Sciatic nerve (tissue), 2 donors: Measurements from ENCODE around the gene DOK6. TPM values are rescaled to one million over a fixed set of nuclear protein-coding genes. Genes with fewer than 3 reads are reported as not detected.

ENCODE experiments used
- ATAC-seq: fragments of 200-7000 bp; cut with Tn5 transposase; one replicate; pipeline ENCODE4 v1.9.1; 2020; ENCODE audit warnings: mild to moderate bottlenecking, moderate library complexity
- DNase-seq: peaks from one replicate; pipeline ENCODE4 v3.0.0-alpha.2; 2020; ENCODE audit warnings: low spot score
- intact Hi-C: fragments of 100-400 bp; cut with DNase I; formaldehyde crosslinking; loops from one replicate; pipeline ENCODE4 v1.14.2; 2022
- total RNA-seq: library from RNA; stranded (reverse); fragmentation: NEBNext Ultra II Directional; extraction: Animal tissue kit (Norgen Biotek cat#: 25700); gene quantifications from one replicate; pipeline ENCODE4 v1.2.1, GENCODE V29; 2021
- donor health status: DM: no; HTN: no; CAD: no.
- donor health status: DM: no; HTN: no; CAD: no.

Gene DOK6
- total RNA-seq, 1 donor from 2014 or later, result 14.1 TPM

DNA sequence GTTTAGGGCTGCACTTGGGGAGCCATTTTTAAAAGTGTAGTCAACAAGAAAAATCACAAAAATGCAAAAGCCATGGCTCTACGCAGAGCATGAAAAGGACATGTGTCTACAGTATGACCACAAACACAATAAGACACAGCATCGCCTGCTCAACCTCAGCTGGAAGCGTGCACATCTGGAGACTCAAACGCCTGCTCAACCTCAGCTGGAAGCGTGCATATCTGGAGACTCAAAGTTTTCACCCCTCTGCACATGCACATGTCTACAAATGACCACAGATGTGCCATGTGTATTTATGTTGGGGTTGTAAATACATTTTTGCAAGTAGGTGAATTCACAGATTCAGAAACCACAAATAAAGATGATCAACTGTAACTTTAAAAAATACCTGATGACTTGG is 196.9 kb downstream of the DOK6 start:
- no peak for DNase-seq
- no peak for ATAC-seq
- intact Hi-C loops, result no loop called here

DNA sequence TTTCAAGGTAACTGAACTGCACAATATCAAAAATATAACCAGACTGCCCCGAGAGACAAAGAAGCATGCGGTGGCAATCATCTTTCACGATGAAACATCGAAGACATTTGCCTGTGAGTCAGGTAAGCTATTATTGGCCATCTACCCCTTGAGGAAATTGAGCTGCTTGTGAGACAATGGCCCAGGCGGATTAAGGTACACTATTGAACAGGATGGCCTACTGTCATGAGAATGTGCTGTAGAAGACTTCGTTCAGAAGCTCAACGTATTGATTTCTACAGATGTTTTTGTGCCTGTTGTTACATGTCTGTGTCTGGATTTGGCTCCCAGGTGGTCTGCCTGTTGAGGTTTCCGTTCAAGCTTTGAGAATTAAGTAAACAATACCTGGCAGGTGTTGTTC is 198.7 kb downstream of the DOK6 start:
- intact Hi-C loops, result no loop called here
- ATAC-seq (no peak), DNase-seq (no peak)

DNA sequence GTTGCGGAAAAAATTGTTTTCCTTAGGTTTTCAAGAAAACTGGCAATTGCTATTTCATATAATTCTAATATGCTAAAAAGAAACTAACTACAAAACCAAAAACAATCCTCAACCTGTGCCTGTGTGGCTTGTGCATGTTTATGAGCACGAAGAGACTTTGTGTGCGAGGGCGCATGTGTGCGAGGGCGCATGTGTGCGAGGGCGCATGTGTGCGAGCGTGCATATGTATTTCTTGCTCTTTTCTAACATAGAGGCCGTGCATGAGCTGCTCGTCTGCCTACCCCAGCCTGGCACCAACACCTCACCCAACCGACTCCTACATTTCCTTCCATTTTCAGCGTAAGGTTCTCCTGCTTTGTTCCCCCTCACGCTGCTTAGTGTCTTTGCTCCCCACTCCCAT is 211.6 kb downstream of the DOK6 start:
- DNase-seq, result no peak
- no peak for ATAC-seq
- intact Hi-C loops, result no loop called here

DNA sequence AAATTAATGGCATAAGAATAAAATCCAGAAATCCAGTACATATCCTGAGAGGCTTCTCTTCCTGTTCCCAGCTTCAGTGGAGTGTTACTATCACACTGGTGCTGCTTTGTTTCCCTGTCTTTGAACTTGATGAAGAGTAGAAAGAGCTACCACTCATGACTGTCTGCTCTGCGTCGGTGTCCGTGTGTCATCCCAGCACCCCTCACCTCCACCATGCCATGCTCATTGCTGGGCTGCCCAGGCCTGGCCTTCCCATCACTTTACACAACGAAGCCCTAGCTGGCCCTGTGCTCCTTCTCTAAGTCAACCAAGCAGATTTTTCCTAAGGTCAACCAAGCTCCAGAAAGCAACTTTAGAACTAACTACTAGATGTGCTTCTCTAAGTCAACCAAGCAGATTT is 215.4 kb downstream of the DOK6 start:
- DNase-seq, result no peak
- intact Hi-C loops, result no loop called here
- ATAC-seq, result no peak

DNA sequence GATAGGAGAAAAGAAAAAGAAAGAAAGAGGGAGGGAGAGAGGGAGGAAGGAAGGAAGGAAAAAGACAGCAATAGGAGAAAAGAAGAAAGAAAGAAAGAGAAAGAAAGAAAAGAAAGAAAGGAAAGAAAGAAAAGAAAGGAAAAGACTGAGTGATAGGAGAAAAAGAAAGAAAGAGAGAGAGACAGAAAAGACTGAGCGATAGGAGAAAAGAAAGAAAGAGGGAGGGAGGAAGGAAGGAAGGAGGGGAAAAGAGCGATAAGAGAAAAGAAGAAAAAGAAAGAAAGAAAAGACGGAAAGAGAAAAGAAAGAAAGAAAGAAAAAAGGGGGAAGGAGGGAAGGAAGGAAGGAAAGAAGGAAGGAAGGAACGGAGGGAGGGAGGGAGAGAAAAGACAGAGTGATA is 216.7 kb downstream of the DOK6 start:
- ATAC-seq (no peak), DNase-seq (no peak)
- intact Hi-C loops, result no loop called here

DNA sequence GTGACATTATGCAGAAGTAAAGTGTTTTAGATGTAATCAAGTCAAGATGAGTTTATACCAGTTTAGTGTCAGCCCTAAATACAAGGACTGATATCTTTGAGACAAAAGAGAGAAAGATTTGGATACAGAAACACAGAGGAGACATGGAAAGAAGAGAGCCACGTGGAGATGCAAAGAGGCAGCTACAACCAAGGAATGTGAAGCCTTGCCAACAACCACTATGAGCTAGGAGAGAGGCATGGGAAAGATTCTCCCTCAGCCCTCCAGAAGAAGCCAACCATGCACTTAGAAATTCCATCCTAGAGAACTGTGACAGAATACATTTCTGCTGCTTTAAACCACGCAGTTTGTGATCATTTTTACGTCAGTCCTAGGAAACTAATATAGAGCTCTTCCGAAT is 217.2 kb downstream of the DOK6 start:
- no peak for ATAC-seq
- DNase-seq, result no peak
- intact Hi-C loops, result no loop called here

DNA sequence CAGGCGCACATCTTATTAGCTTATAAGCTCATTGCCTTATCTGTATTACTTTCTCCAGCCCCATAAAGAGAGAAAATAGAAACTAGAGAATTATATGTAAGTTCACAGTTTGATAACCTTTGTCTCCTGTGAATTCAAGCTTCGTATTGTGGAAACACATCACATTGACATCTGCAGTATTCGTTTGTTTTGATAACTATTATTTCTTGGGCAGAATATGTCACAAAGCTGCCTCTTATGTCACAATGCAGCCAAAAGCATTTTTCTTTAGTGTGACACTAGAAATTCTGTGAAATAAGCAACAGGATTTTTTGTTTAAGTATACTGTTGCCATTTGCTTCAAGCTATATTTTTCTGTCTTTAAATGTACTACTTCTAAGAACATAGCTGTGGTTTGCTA is 221.5 kb downstream of the DOK6 start:
- intact Hi-C loops, result no loop called here
- DNase-seq (no peak), ATAC-seq (no peak)

DNA sequence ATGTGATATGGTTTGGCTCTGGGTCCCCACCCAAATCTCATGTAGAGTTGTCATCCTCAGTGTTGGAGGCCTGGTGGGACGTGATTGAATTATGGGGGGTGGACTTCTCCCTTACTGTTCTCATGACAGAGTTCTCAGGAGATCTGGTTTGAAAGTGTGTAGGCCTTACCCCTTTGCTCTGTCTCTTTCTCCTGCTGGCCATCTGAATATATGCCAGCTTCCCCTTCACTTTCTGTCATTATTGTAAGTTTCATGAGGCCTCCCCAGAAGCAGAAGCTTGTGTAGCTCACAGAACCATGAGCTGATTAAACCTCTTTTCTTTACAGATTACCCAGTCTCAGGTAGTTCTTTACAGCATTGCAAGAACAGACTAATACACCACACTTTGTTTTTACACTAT is 222.3 kb downstream of the DOK6 start:
- intact Hi-C loops, result no loop called here
- DNase-seq (no peak), ATAC-seq (no peak)

DNA sequence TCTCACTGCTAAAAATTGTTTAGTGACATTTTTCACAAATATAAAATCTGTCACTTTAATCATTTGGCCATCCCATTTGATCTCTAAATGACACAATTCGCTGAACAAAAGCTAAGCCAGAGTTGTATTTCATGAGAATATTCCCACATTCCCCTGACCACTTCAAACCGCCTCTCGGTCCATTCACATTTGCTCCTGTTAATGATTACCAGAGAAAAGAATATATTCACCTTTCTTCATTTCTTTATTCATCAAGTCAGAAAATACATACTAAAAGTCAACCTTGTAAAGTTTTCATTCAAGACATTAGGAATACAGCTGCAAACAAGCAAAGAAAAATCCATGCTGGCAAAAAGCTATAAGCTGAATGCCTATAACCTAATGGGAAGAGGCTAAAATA is 225.5 kb downstream of the DOK6 start:
- intact Hi-C loops, result no loop called here
- no peak for DNase-seq
- no peak for ATAC-seq

DNA sequence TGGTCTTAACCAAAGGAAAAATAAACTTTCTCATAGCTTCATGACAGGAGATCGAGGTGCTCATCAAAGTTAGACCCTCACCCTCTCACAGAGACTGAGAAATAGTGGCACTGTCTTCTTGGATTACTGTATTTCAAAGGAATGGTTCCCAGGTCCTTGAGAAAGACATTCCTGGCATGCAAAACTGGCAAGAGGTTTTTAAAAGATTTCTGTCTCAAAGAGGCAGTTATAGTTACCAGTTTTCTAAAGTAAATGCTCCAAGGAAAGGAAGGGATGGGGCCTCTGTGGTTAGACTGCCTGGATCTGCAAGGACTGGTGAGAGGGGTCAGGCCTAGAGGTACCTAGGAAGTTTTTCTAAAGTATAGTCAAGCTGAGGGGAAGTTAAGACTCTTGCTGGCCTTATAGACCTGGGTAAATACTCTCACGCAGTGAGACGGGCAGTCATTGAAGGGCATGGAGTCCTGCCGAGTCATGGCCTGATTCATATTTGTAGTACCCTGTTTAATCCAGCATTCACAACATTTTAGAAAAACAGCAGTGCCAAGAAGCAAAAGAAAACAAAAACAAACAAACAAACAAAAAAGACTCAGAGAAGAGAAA is 226.1 kb downstream of the DOK6 start:
- DNase-seq, result no peak
- intact Hi-C loops, result no loop called here
- no peak for ATAC-seq

DNA sequence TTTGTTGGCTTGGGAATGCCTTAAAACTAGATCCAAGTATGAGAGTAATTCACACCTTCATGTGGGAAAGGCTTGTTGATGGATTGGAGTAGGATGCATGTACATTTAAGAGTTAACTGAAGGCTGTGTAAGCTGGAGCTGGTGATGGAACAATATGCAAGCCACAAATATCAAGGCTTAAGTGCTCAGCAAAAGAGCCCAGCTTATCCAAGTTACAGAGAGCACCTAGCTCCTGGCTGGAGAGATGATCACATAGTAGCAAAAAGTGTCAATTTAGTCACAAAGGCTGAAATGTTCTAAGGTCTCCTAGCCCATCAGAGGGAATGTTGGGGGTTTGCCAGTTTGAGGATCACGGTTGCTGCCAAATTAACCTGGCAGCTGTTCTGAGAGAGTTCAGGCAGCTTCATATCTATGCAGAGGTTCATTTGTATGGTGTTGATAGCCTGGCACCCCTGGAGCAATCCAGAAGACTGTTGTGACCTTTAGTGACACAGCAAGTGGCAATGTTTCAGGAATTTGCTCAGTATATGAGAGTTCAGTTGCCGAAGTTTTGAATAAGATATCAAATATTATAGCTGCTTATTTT is 228.2 kb downstream of the DOK6 start:
- DNase-seq (no peak), ATAC-seq (no peak)
- intact Hi-C loops, result no loop called here

DNA sequence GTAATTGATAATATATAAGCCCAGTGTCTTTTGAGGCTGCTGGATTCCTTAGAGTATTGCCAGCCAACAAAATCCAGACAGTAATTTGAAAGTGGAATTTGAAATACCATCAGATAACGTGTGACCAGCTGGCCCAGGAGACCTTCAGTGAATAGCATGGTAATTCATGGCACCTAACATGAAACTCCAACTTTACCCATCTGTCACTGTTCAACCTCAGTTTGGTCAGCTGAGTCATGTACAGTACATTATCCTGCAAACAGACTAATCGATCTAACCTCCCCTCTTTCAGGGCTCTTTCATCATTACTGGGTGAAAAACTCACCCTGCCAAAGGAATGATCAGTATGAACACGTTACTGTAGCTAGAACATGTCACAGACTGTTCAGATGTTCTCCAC is 230.6 kb downstream of the DOK6 start:
- DNase-seq (no peak), ATAC-seq (no peak)
- intact Hi-C loops, result no loop called here

DNA sequence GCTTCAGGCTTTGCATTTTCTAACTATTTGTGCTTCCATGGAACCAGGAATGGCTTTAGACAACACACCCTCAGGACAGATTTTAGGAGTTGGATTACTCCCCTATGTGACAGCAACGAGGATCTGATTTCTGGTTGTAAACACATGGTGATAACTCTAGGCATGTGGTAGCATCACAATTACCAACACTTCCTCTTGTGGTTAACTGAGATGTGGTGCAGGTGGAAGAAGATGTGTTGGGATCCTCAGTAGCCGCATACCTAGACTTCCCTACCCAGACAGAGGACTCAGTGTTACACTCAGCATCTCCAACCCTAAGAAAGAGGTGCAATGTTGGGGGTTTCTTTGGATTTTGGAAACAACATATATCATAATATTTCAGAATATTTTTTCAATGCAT is 234.8 kb downstream of the DOK6 start:
- ATAC-seq, result no peak
- intact Hi-C loops, result no loop called here
- no peak for DNase-seq

DNA sequence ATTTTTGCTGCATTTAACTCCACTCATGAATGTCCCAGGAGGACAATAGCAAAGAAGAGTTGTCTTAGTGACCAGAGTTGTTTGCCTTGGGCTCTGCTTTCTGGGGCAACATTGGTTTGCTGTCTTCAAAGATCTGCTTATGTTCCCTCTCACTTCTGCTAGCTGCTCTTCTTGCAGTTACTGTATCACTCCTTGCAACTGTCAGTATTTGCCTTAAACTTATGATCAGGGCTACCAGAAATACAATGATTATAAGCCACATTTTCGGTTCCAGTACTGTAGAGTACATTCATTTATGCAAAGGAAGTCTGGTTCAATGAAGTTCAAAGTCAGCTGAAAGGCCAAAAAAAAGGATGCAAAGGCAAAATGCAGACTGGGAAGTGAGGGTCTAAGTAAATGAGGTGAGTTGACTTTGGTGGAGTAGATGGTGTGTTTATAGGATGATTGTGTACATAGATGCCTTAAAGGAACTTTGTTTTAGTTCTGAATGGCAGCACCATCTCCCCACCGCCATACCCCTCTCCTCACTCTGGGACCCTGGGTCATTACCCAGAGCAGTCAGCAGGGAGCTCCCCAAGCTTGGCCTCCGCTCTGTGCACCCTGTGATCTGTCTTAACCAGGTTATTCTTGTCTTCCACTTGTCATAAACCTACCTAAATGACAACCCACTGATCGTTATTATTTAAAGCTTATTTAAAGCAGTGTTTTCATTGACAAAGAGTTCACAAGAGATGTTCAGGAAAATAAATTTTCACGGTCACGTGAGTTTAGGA is 236.0 kb downstream of the DOK6 start:
- DNase-seq, result no peak
- intact Hi-C loops, result no loop called here
- ATAC-seq, result no peak

DNA sequence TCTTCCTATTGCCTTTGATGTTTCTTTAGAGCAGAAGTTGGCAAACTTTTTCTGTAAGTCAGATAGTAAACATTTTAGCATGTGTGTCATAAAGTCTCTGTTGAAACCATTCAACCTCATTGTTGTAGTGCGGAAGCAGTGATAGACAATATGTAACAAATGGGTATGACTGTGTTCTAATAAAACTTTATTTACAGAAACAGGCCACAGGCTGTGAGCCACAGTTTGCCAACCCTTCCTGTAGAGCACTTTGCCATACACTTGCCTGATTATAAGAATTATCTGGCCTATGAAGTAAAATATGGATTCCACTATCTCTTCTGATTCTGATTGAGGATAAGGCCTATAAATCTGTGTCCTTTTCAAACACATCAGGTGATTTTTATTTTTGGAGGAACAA is 237.4 kb downstream of the DOK6 start:
- DNase-seq, result no peak
- intact Hi-C loops, result no loop called here

DNA sequence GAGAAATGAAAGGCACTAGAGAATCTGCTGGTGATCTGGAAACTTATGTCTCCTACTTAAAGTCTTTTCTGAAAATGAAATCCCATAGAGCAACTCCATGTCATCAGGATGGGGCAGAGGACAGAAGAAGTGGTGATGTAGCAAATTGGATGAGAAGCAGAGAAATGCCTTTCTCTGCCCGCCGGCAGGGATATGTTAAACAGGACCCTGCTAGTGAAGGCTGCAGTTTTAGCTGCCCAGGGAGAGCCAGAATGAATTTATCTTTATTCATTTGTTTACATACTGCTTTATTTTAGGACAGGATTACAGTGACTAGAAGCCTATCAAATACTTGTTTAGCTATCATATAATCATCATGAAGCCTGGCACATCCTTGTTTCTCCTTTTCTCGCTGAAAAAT is 247.0 kb downstream of the DOK6 start:
- DNase-seq, result no peak
- intact Hi-C loops, result no loop called here
- no peak for ATAC-seq

More for the DNA sequence above, 237.4 kb downstream of the DOK6 start:
- ATAC-seq, result no peak

DNA sequence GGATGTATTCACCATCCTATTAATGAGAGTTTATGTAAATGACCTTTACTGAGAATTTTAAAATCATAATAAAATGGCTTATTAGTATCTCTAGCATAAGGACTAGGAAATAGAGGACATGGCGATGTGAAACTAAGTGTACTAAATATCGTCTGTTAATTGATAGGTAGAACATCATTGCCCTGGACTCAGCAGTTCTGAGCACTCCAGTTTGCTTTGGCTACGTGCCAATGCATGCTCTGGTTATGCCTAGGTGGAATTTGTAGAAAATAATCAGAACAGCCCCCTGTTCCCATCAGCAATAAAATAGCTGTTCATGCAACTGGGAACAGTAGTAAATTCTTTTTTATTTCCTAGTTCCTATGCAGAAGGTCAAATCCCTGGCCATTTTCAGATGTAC is 247.8 kb downstream of the DOK6 start:
- no peak for ATAC-seq

DNA sequence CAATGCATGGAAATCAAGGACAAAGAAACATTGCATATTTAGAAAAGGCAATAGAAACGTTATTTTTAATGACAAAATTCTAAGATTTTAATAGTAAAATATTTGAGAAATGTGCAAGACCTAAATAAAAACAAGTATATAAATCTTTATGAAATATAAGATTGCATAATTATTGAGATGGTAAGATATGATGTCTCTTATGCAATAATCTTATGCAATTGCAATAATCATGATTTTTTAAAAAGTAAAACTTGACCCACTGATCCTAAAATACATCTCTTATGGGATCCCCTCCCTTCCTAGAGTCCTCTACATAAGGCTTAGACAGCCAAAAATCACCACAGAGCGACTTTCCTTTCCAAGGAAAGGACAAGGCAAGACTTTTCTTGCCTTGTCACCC is 249.0 kb downstream of the DOK6 start:
- intact Hi-C loops, result no loop called here
- no peak for DNase-seq
- ATAC-seq, result no peak

More for the DNA sequence above, 247.8 kb downstream of the DOK6 start:
- intact Hi-C loops, result no loop called here
- DNase-seq, result no peak

DNA sequence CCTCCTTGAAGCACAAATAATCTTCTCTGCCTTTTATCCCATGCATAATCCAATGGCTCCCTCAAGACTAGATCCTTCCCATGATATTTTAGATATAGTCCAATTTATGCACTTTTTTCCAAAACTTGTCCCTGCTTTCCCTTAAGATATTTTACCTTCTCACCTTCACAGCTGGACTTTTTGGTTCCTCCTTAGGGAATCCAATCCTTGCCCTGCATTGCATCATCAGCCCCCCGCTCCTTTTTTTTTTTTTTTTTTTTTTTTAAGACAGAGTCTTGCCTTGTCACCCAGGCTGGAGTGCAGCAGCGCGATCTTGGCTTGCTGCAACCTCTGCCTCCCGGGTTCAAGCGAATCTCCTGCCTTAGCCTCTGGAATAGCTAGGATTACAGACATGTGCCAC is 250.6 kb downstream of the DOK6 start:
- DNase-seq, result no peak
- intact Hi-C loops, result no loop called here
- ATAC-seq, result no peak

DNA sequence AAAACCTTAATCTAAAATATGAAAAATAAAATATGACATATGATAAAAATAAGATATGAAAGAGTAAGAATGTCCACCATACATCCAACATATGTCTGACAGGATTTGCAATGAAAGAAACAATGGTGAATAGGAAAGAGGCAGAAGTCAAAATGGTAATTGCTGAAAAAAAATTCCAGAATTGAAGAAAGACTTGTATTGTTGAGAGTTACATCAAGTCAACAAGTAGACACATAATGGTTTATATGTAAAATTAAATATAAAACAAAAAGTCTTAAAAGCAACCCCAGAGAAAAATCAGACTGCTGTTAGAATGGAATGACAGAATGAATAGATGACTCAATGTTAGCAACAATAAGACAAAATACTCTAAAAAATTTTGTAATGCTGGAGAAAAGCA is 255.1 kb downstream of the DOK6 start:
- DNase-seq, result no peak
- no peak for ATAC-seq
- intact Hi-C loops, result no loop called here

DNA sequence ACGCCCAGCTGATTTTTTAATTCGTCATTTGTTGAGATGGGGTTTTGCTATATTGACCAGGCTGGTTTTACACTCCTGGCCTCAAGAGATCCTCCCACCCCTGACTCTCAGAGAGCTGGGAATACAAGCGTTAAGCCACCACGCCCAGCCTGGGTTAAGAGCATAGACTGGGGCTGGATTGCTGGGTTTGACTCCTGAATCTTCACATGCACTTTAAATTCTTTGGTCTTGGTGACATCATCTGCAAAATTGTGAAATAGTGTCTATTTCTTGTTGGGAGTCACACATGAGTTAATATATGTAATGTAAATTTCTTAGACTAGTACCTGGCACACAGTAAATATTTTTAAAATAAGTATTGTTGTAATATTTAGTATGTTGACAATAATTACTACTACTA is 257.4 kb downstream of the DOK6 start:
- intact Hi-C loops, result no loop called here
- DNase-seq (no peak), ATAC-seq (no peak)
